WI38 (cell line): ENCODE data around the gene CPNE5.

Experiments
- H3K4me3 ChIP-seq: 2 replicates; pipeline ENCODE4 v1.5.1; 2011; ENCODE audit warnings: low read depth, mild to moderate bottlenecking, control low read depth, low read length
- TF ChIP-seq, protein P1 (sequence below): IDR thresholded peaks from 2 replicates; pipeline ENCODE4 v1.5.1; 2012; ENCODE audit warnings: low read depth, mild to moderate bottlenecking, control low read depth, low read length

The CPNE5 gene

GRCh38 chr6:36825994-36826393 lies 13.2 kb downstream of the CPNE5 start:
- TF ChIP-seq, protein P1, sequence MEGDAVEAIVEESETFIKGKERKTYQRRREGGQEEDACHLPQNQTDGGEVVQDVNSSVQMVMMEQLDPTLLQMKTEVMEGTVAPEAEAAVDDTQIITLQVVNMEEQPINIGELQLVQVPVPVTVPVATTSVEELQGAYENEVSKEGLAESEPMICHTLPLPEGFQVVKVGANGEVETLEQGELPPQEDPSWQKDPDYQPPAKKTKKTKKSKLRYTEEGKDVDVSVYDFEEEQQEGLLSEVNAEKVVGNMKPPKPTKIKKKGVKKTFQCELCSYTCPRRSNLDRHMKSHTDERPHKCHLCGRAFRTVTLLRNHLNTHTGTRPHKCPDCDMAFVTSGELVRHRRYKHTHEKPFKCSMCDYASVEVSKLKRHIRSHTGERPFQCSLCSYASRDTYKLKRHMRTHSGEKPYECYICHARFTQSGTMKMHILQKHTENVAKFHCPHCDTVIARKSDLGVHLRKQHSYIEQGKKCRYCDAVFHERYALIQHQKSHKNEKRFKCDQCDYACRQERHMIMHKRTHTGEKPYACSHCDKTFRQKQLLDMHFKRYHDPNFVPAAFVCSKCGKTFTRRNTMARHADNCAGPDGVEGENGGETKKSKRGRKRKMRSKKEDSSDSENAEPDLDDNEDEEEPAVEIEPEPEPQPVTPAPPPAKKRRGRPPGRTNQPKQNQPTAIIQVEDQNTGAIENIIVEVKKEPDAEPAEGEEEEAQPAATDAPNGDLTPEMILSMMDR, result no peak
- H3K4me3 ChIP-seq, result no peak overlapping the region

DNA sequence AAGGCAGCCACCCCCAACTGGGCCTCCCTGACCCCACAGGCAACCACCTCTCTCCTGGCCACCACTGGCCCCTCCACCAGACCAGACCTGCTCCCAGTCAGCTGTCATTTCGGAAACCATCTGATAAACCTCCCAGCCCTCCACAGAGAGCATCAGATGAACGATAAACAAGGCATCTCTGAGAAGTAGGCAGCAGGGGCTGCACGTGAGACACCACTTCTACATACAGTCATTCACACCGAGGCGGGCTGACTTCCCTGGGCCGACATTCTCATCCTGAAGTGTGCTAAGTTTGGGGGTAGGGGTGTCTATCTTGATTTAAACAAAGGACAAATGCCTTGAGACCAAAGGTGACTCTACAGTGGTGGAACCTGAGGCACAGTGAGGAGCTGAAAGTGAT lies 13.8 kb downstream of the CPNE5 start:
- no peak overlapping the region for H3K4me3 ChIP-seq
- TF ChIP-seq, protein P1, result no peak

- no peak overlapping the region for H3K4me3 ChIP-seq
- TF ChIP-seq, protein P1, result no peak
Observed at GRCh38 chr6:36824253-36824652, 15.0 kb downstream of the CPNE5 start.

DNA sequence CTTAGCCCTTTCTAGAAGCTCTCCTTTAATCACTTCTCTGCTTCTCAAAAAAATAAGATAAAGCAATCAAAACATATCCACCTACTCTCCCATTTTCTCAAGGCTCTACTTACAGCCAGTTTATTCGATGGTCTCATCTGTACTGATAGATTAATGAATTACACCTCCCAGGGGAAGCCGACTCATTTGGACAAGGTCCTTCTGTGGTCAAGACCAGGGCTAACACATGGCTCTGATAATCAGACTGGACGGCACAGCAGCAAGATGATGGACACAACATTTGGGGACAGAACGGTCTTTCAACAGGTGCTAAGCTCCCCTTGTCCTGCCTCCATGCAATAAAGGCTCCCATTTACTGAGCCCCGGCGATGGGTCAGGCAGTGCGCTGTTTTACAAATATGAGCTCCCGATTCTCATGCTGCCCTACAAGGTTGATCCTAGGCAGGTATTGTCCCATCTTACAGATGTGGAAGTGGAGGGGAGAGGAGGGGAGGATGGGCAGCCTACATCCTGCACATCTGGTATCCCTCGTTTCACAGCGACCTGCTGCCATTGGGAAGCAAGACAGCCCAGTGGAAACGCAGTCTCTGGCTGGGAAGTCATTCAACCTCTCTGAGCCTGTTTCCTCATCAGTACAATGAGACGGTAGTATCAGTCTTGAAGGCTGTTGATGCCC lies 15.7 kb downstream of the CPNE5 start:
- TF ChIP-seq, protein P1, result no peak

GRCh38 chr6:36822506-36823269 lies 16.6 kb downstream of the CPNE5 start:
- TF ChIP-seq, protein P1, result no peak
- no peak overlapping the region for H3K4me3 ChIP-seq

More for the DNA sequence above, 15.7 kb downstream of the CPNE5 start:
- H3K4me3 ChIP-seq, result no peak overlapping the region

GRCh38 chr6:36821581-36822335 lies 17.5 kb downstream of the CPNE5 start:
- TF ChIP-seq, protein P1, result no peak
- no peak overlapping the region for H3K4me3 ChIP-seq
